Ishikawa (cell line): ENCODE results near the gene PLCB3.

ENCODE experiments used
- CEBPB ChIP-seq: IDR thresholded peaks from 2 replicates; pipeline ENCODE4 v1.6.1; 2012
- CREB1 ChIP-seq: IDR thresholded peaks from 2 replicates; pipeline ENCODE4 v1.6.1; 2012; ENCODE audit warnings: low read depth
- EGR1 ChIP-seq: IDR thresholded peaks from 2 replicates; pipeline ENCODE4 v1.6.1; 2012
- EP300 ChIP-seq: IDR thresholded peaks from 2 replicates; pipeline ENCODE4 v1.6.1; 2012; ENCODE audit warnings: borderline replicate concordance
- FOXM1 ChIP-seq: IDR thresholded peaks from 2 replicates; pipeline ENCODE4 v1.6.1; 2012; ENCODE audit warnings: low read depth, borderline replicate concordance
- MAX ChIP-seq: IDR thresholded peaks from 2 replicates; pipeline ENCODE4 v1.6.1; 2012
- NFIC ChIP-seq: IDR thresholded peaks from 2 replicates; pipeline ENCODE4 v1.6.1; 2012
- RAD21 ChIP-seq: IDR thresholded peaks from 2 replicates; pipeline ENCODE4 v1.6.1; 2012; ENCODE audit warnings: low read depth
- REST ChIP-seq: IDR thresholded peaks from 2 replicates; pipeline ENCODE4 v1.6.1; 2012; ENCODE audit warnings: low read depth, mild to moderate bottlenecking
- TAF1 ChIP-seq: IDR thresholded peaks from 2 replicates; pipeline ENCODE4 v1.6.1; 2012; ENCODE audit warnings: low read depth, mild to moderate bottlenecking
- USF1 ChIP-seq: IDR thresholded peaks from 2 replicates; pipeline ENCODE4 v1.6.1; 2012
- YY1 ChIP-seq: IDR thresholded peaks from 2 replicates; pipeline ENCODE4 v1.6.1; 2012; ENCODE audit warnings: low read depth
- ZBTB7A ChIP-seq: IDR thresholded peaks from 2 replicates; pipeline ENCODE4 v1.6.1; 2012; ENCODE audit warnings: low read depth

GRCh38 chr11:64289002-64289564, 37.8 kb downstream of the PLCB3 start:
- TF ChIP-seq ZBTB7A (no peak), TAF1 (no peak), CREB1 (no peak), NFIC (no peak), RAD21 (no peak), CEBPB (no peak), FOXM1 (no peak), YY1 (no peak), USF1 (no peak), EP300 (no peak), REST (no peak), EGR1 (no peak), MAX (no peak)
